NCI-H1930 (cell line): ENCODE measurements around the gene FFAR3.

Source experiments
- DNase-seq, 2 experiments: peaks; one replicate each; lab custom pipeline; 2025; lab: John Stamatoyannopoulos, UW

The FFAR3 gene

GRCh38 chr19:35331551-35332214 lies 26.6 kb upstream of the FFAR3 start:
- DNase-seq: no peak

- no peak for DNase-seq
Observed at GRCh38 chr19:35332817-35333216, 25.4 kb upstream of the FFAR3 start.

DNA sequence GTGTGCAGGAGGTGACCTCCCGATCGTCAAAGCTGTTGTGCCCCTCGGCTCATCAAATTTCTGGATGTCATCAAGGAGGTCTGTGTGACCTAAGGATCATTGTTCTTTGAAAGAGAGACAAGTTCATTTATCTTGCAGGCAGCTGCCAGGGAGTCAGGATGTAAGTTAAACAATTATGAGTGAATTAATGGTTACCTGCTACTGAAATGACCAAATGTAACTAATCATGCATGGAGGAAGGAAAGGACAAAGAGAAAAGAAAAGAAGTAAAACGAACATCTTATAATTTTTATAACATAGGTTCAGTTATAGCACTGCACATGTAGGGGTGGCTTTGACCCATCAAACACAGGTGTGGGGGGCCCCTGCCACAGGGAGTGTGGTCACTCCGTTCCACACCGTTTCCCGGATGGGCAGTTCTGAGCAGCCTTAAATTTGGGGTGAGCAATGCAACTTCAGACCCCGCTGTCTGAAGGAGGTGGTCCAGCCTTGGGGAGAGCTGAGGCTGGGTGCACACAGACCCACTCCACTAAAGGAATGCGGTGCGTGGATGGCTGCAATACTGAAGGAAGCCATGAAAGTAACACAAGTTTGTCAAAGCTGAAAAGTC lies 24.0 kb upstream of the FFAR3 start:
- DNase-seq: no peak

DNA sequence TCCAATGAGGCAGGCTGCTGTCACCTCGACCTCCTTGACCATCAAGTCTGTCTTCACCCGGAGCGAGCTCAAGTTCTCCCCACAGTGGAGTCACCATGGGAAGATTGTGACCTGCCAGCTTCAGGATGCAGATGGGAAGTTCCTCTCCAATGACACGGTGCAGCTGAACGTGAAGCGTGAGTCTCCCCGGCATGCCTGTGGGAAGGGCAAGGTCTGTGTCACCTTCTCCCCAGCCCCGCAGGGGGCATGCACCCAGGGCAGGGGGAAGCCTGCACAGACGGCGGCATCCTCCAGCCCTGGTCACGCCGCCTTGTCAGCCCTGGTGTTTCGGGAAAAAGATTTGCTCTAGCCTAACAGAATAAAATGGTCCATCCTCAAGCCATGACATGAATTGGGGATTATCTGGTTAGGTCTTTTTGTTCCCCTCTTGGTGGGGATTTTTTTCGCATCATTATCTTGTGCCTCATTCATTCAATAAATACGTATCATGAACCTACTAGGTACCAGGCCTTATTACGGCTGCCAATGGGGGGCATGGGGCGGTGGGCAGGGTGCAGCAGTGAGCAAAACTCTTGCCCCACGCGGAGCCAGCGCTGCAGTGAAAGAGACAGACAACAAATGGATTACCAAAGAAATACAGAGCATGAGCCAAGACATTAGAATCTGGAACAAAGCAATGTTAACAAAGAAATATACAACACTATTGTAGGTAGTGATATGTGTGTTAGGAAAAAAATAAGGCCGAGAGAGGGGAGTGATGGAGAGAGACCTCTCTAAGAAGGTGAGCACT lies 21.9 kb upstream of the FFAR3 start:
- no peak for DNase-seq

GRCh38 chr19:35337097-35337983 lies 20.9 kb upstream of the FFAR3 start:
- no peak for DNase-seq

DNA sequence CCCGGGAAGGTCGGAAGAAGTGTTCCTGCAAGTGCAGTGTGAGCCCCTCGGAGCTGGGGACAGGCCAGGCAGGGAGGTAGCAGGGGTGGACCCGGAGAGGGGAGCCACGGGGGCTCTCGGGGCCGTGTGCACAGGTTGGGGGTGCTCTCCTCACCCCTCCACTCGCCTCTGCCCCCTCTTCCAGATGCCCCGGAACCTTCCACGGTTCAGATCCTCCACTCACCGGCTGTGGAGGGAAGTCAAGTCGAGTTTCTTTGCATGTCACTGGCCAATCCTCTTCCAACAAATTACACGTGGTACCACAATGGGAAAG lies 20.3 kb upstream of the FFAR3 start:
- no peak for DNase-seq

- DNase-seq: no peak
Observed at GRCh38 chr19:35340431-35340830, 17.8 kb upstream of the FFAR3 start.

DNA sequence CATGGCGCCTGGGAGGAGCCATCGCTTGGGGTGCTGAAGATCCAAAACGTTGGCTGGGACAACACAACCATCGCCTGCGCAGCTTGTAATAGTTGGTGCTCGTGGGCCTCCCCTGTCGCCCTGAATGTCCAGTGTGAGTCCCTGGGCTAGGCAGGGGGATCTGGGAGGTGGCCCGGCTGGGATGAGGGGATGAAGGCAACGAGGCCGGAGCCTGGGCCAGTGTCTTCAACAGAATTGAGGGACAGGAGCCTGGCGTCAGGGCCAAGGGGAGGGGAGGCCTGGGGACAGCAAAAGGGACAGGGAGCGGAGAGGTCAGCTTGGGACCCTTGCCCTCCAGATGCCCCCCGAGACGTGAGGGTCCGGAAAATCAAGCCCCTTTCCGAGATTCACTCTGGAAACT lies 17.3 kb upstream of the FFAR3 start:
- no peak for DNase-seq

- DNase-seq: no peak
Observed at GRCh38 chr19:35341565-35342225, 16.6 kb upstream of the FFAR3 start.

DNA sequence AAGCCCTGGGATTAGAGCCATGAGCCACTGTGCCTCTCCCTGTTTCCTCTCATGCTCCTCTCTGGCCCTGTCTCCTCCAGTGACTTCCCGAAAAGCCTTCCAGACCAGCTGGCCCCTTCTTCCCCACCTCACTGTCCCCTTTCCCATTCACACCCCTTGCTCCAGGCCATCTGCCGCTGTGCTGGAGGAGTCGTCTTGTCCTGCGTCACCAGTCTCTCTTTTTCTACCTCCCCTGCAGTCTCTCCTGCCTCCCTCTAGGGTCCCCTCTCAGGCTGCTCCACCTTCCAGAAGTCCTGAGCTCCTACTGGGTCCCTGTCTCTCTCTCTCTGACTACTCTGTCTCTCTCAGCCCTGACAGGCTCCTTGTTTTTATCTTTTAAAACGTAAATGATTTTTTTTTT lies 15.8 kb upstream of the FFAR3 start:
- no peak for DNase-seq

DNA sequence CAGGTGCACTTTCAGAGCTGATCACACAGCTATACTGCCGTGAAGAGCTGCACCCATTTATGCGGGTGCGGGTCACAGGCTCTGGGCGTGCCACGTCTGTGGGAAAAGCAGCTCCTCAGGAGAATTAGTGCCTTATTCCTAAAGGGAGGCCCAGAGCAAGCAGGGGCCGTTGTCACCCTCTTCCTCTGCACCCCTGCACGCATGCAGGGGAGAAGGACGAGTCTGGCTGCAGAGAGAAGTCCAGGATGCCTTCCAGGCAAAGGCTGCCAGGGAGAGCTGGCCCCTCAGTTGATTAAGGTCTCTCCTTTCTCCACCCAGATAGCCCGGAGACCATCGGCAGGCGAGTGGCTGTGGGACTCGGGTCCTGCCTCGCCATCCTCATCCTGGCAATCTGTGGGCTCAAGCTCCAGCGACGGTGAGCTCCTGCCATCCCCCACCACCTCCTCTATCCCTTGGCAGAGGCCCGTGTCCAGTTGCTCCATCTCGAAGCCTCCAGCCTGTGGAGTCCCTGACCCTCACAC lies 13.7 kb upstream of the FFAR3 start:
- no peak for DNase-seq

GRCh38 chr19:35345671-35346111 lies 12.6 kb upstream of the FFAR3 start:
- DNase-seq: no peak

DNA sequence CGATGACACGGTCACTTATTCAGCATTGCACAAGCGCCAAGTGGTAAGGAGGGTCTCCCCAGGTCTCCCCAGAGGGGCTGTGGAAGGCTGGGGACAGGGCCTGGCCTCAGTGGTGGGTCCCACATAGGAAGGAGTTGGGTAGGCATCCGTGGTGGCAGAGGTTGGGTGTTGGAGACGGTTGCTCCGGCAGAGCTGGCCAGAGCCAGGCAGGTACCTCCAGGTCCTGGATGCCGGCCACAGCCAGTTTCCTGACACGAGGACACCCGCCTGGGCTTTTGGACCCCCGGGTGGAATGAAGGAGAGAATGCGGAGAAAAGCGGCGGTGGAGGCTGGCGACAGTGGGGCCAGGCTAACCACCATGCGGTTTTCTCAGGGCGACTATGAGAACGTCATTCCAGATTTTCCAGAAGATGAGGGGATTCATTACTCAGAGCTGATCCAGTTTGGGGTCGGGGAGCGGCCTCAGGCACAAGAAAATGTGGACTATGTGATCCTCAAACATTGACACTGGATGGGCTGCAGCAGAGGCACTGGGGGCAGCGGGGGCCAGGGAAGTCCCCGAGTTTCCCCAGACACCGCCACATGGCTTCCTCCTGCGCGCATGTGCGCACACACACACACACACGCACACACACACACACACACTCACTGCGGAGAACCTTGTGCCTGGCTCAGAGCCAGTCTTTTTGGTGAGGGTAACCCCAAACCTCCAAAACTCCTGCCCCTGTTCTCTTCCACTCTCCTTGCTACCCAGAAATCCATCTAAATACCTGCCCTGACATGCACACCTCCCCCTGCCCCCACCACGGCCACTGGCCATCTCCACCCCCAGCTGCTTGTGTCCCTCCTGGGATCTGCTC lies 11.8 kb upstream of the FFAR3 start:
- no peak for DNase-seq

GRCh38 chr19:35347171-35347929 lies 10.9 kb upstream of the FFAR3 start, which contains the start of gene FFAR1:
TSS of gene FFAR1 (plus strand) at chr19:35347902. CDS start at chr19:35351552, 3,650 bp downstream.
- no peak for DNase-seq

DNA sequence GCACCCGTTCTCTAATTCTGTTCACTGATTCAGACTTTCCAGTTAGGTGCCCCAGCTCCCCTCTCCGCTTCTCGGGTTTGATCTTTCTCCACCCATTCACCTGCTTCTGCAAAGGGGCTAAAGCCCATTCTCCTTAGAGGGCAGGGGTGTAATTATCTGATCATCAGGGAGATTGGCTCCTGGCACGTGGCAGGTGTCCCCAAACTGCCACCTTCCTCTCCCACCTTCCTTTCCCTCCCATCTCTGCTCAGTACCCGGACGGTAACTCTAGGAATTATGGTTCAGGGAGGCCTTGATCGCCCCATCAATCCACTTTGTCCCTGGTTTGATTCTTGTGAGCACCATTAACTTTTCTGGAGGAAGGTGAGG lies 10.3 kb upstream of the FFAR3 start:
- no peak for DNase-seq

DNA sequence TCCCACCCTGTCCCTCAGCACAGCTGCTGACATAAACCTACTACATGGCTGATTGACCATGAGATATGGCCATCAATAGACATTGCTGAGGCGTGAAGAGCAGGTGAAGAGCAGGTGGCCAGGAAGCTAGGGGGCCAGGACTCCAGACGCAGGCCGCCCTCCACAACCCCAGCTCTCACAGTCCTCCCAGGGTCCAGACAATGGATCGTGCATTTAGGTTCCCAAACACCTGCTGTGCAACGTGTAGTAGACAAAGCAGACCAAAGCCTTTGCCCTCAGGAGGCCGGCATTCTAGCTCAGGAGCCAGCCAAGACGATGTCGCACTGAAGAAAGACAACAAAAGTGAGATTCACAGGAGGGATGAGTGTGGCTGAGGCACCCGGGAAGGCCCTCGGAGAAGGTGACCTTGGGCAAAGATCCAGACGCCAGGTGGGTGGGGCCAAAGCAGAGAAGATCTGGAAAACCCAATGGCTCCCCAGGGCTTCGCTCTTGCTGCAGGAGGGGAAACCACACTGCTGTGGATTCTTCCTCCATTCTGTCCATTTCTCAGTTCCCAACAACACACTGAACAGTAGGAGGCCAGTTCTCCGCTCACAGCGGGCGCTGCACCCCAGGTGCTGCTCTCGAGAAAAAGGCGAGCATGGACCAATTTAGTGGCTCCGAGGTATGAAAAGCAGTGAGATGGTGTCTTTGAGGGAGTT lies 9.2 kb upstream of the FFAR3 start:
- DNase-seq: no peak

GRCh38 chr19:35349614-35350521 lies 8.4 kb upstream of the FFAR3 start:
- no peak for DNase-seq

DNA sequence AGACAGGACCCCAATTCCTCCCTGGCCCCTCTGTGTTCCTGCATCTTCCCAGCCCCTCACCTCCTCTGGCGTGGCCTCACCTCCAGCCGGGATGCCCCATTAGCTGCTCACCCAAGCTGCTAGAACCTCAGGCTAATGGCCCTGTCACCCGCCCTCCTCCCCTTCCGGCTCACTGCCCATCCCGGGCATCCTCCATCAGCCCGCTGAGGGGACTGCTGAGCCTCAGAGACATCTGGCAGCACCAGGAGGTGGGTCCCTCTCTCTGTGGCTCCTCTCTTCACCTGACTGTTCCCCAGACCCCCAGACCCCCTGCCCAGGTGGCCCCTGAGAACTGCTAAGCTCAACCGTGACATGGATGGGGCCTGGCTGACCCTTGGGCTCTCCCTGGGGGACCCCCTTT lies 7.7 kb upstream of the FFAR3 start:
- no peak for DNase-seq
